GM19043 (cell line): ENCODE data around the gene CCNYL1.
"Not testable (repeated sequence)": the region's sequence is repeated elsewhere in the genome, so short reads cannot be mapped to it uniquely, and the experiment has no call there.

Source experiments
- ATAC-seq: cut with Tn5 transposase; IDR thresholded peaks from one replicate; pipeline ENCODE4 v1.9.1; 2021; ENCODE audit warnings: low read depth; ENCODE audit not compliant: unreplicated experiment

CCNYL1 gene

GRCh38 chr2:207710814-207711740 is at the start of gene CCNYL1:
CCNYL1 (plus strand) TSS chr2:207711640; CDS start chr2:207711897, 257 bp downstream.
- ATAC-seq, result peak; percentile 97

GRCh38 chr2:207662203-207662602 is 49.2 kb upstream of the CCNYL1 start:
- ATAC-seq, result peak; percentile 93

GRCh38 chr2:207663870-207664545 is 47.4 kb upstream of the CCNYL1 start:
- ATAC-seq, result no peak

GRCh38 chr2:207670887-207671286 is 40.6 kb upstream of the CCNYL1 start:
- ATAC-seq, result no peak

GRCh38 chr2:207673431-207673830 is 38.0 kb upstream of the CCNYL1 start:
- ATAC-seq, result no peak

GRCh38 chr2:207674266-207674774 is 37.1 kb upstream of the CCNYL1 start:
- no peak for ATAC-seq

GRCh38 chr2:207674826-207675225 is 36.6 kb upstream of the CCNYL1 start:
- ATAC-seq, result no peak

- ATAC-seq, result no peak
These were observed 34.5 kb upstream of the CCNYL1 start for GRCh38 chr2:207676827-207677354.

GRCh38 chr2:207681431-207681830 is 30.0 kb upstream of the CCNYL1 start:
- no peak for ATAC-seq

- ATAC-seq, result no peak
These were observed 28.9 kb upstream of the CCNYL1 start for GRCh38 chr2:207682557-207682956.

GRCh38 chr2:207683438-207683837 is 28.0 kb upstream of the CCNYL1 start:
- ATAC-seq, result no peak

GRCh38 chr2:207683879-207684627 is 27.4 kb upstream of the CCNYL1 start:
- ATAC-seq, result no peak

- ATAC-seq, result no peak
These were observed 24.6 kb upstream of the CCNYL1 start for GRCh38 chr2:207686812-207687211.

- ATAC-seq, result no peak
These were observed 22.8 kb upstream of the CCNYL1 start for GRCh38 chr2:207688597-207688996.

- not testable (repeated sequence) for ATAC-seq
These were observed 20.5 kb upstream of the CCNYL1 start for GRCh38 chr2:207690845-207691461.

- no peak for ATAC-seq
These were observed 19.0 kb upstream of the CCNYL1 start for GRCh38 chr2:207692206-207693065.

- no peak for ATAC-seq
These were observed 17.7 kb upstream of the CCNYL1 start for GRCh38 chr2:207693641-207694249.

GRCh38 chr2:207694811-207695281 is 16.6 kb upstream of the CCNYL1 start:
- no peak for ATAC-seq

- ATAC-seq, result no peak
These were observed 16.1 kb upstream of the CCNYL1 start for GRCh38 chr2:207695293-207695692.
